ENCODE results near the gene GALK1. TPM values are rescaled to one million over a fixed set of nuclear protein-coding genes. Genes with fewer than 3 reads are reported as not detected.

Gene GALK1
- polyA plus RNA-seq, 1 donor (not counting 4 experiments of a cell fraction or from before 2014, with no cell fraction given): 1.3 TPM

DNA sequence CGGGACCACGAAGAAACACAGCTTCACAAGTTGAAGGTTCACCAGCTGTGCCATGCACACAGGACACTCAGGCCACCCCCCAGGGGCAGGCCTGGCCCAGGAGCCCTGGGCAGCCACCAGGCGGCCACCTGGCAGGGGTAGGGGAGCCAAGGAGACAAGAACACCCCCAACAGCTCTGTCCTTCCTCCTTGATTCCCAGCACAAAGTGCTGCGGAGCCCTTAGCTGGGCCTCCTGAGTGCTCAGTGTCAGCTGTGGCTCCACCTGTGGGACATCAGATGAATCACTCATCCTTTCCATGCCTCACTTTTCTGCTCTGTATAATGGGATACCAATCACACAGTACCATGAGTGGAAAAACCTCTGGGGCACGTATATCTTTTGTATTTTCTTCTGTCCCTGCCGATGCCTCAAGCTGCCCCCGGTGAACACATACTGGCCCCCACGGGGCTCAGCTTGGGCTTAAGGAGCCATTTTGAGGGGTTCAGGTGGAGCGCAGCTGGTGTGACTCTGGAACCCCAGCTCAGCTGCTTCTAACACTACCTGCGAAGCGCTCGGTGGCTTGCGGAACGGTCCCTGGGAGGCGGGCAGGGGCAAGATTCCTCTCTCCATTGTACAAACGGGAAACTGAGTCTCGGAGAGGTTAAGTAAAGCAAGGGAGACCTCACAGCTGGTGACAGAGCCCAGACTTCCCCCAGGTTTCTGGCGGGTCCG is 12.0 kb downstream of the GALK1 start:
- no peaks in the 10 kb centered on the region for H3K9me3 ChIP-seq (ENCODE audit: control insufficient read depth, low read depth, low read length)
- H3K4me1 ChIP-seq (ENCODE audit: control insufficient read depth, extremely low read depth, insufficient read depth, low read length): no peaks in the 10 kb centered on the region
- TF ChIP-seq, protein P1, sequence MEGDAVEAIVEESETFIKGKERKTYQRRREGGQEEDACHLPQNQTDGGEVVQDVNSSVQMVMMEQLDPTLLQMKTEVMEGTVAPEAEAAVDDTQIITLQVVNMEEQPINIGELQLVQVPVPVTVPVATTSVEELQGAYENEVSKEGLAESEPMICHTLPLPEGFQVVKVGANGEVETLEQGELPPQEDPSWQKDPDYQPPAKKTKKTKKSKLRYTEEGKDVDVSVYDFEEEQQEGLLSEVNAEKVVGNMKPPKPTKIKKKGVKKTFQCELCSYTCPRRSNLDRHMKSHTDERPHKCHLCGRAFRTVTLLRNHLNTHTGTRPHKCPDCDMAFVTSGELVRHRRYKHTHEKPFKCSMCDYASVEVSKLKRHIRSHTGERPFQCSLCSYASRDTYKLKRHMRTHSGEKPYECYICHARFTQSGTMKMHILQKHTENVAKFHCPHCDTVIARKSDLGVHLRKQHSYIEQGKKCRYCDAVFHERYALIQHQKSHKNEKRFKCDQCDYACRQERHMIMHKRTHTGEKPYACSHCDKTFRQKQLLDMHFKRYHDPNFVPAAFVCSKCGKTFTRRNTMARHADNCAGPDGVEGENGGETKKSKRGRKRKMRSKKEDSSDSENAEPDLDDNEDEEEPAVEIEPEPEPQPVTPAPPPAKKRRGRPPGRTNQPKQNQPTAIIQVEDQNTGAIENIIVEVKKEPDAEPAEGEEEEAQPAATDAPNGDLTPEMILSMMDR (optimal IDR thresholded peaks at IDR 0.05 in 1 of 3, IDR thresholded peaks at IDR 0.05 in 1 of 3, conservative IDR thresholded peaks at IDR 0.05 in 1 of 3; ENCODE audit: extremely low read depth in 1 of 3, insufficient read depth in 2 of 3, low read length in 3 of 3): peak in 1 of 3 experiments; percentile 28
- no peak for TF ChIP-seq EZH2 (IDR thresholded peaks at IDR 0.05; ENCODE audit: low read length)
- H3K9ac ChIP-seq (ENCODE audit: control insufficient read depth, extremely low read depth, insufficient read depth, low read length): no peak overlapping the region
- no peak overlapping the region for H3K4me3 ChIP-seq (ENCODE audit: control insufficient read depth in 2 of 3, extremely low read depth in 1 of 3, insufficient read depth in 2 of 3, low read depth in 1 of 3, low read length in 3 of 3)
- H2AFZ ChIP-seq (ENCODE audit: control insufficient read depth, low read length): no peak overlapping the region
- peaks cover 21% of the 10 kb centered on the region for H3K79me2 ChIP-seq (ENCODE audit: control insufficient read depth, insufficient read depth, low read length)
- no peak overlapping the region for H3K4me2 ChIP-seq (ENCODE audit: control insufficient read depth, extremely low read depth, insufficient read depth, low read depth, low read length)
- no peaks in the 10 kb centered on the region for H3K27me3 ChIP-seq (ENCODE audit: control insufficient read depth, extremely low read depth, insufficient read depth, low read length)
- no peaks in the 10 kb centered on the region for H3K9me1 ChIP-seq (ENCODE audit: control insufficient read depth, extremely low read depth, insufficient read depth, low read length)
- H3K27ac ChIP-seq (ENCODE audit: control insufficient read depth, insufficient read depth, low read length): no peak overlapping the region
- DNase-seq (ENCODE audit: low read depth, low spot score): no peak
- dilution Hi-C loops (cut with MboI; ENCODE audit: extremely low pct_ligation_motif_present, low sequenced_read_pairs): no loop called here
- peaks cover 65 to 85% of the 10 kb centered on the region in 2 experiments for H3K36me3 ChIP-seq (ENCODE audit: control insufficient read depth in 2 of 2, extremely low read depth in 1 of 2, insufficient read depth in 2 of 2, low read length in 2 of 2)
- FAIRE-seq: no peak
- peaks cover 88% of the 10 kb centered on the region for H4K20me1 ChIP-seq (ENCODE audit: control insufficient read depth, extremely low read depth, insufficient read depth, low read length)

DNA sequence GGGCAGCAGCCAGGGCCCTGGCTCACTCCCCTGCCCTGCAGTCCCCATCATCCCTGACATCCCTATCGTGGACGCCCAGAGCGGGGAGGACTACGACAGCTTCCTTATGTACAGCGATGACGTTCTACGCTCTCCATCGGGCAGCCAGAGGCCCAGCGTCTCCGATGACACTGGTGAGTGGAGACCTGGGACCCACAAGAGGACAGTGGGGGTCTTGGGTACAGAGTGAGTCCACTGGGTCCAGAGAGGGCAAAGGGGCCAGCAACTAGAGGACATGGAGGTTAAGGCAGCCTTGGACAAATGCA is 12.6 kb downstream of the GALK1 start:
- Histone ChIP-seq H3K27me3 (ENCODE audit: control insufficient read depth, extremely low read depth, insufficient read depth, low read length) (no peaks in the 10 kb centered on the region), H3K27ac (ENCODE audit: control insufficient read depth, insufficient read depth, low read length) (no peak overlapping the region), H3K9me3 (ENCODE audit: control insufficient read depth, low read depth, low read length) (no peaks in the 10 kb centered on the region), H3K9me1 (ENCODE audit: control insufficient read depth, extremely low read depth, insufficient read depth, low read length) (no peaks in the 10 kb centered on the region), H2AFZ (ENCODE audit: control insufficient read depth, low read length) (no peak overlapping the region), H3K79me2 (ENCODE audit: control insufficient read depth, insufficient read depth, low read length) (peaks cover 21% of the 10 kb centered on the region), H4K20me1 (ENCODE audit: control insufficient read depth, extremely low read depth, insufficient read depth, low read length) (peaks cover 88% of the 10 kb centered on the region), H3K9ac (ENCODE audit: control insufficient read depth, extremely low read depth, insufficient read depth, low read length) (no peak overlapping the region), H3K4me3 (ENCODE audit: control insufficient read depth in 2 of 3, extremely low read depth in 1 of 3, insufficient read depth in 2 of 3, low read depth in 1 of 3, low read length in 3 of 3) (no peak overlapping the region), H3K4me2 (ENCODE audit: control insufficient read depth, extremely low read depth, insufficient read depth, low read depth, low read length) (no peak overlapping the region), H3K4me1 (ENCODE audit: control insufficient read depth, extremely low read depth, insufficient read depth, low read length) (no peaks in the 10 kb centered on the region), H3K36me3 (ENCODE audit: control insufficient read depth in 2 of 2, extremely low read depth in 1 of 2, insufficient read depth in 2 of 2, low read length in 2 of 2) (peaks cover 63 to 91% of the 10 kb centered on the region in 2 experiments)
- DNase-seq (ENCODE audit: low read depth, low spot score) (no peak), FAIRE-seq (no peak)
- dilution Hi-C loops (cut with MboI; ENCODE audit: extremely low pct_ligation_motif_present, low sequenced_read_pairs): no loop called here
- TF ChIP-seq, protein P1 (optimal IDR thresholded peaks at IDR 0.05 in 1 of 3, IDR thresholded peaks at IDR 0.05 in 1 of 3, conservative IDR thresholded peaks at IDR 0.05 in 1 of 3; ENCODE audit: extremely low read depth in 1 of 3, insufficient read depth in 2 of 3, low read length in 3 of 3): no peak
- TF ChIP-seq EZH2 (IDR thresholded peaks at IDR 0.05; ENCODE audit: low read length): no peak
